DOHH2 (cell line): ENCODE measurements around the gene RORB.

Experiments used
- H3F3A ChIP-seq: fragments of 200-600 bp; sonication (generic), shearing (Covaris generic); 2 replicates; pipeline ENCODE4 v1.6.0; 2016; ENCODE audit warnings: antibody characterized with exemption, mild to moderate bottlenecking; ENCODE audit not compliant: control insufficient read depth, insufficient read depth
- H3K27ac ChIP-seq: fragments of 200-600 bp; sonication (generic); 2 replicates; pipeline ENCODE4 v1.5.1; 2014; ENCODE audit warnings: low read depth, mild to moderate bottlenecking, low read length, moderate library complexity
- H3K27me3 ChIP-seq: fragments of 200-600 bp; sonication (generic); 2 replicates; pipeline ENCODE4 v1.6.1; 2014; ENCODE audit warnings: mild to moderate bottlenecking, low read length, mixed read lengths; ENCODE audit not compliant: control insufficient read depth
- H3K36me3 ChIP-seq: fragments of 200-600 bp; sonication (generic); 2 replicates; pipeline ENCODE4 v1.6.1; 2014; ENCODE audit warnings: mild to moderate bottlenecking, low read length, moderate library complexity, mixed read lengths; ENCODE audit not compliant: control insufficient read depth
- H3K4me1 ChIP-seq: fragments of 200-600 bp; sonication (generic); 2 replicates; pipeline ENCODE4 v1.6.1; 2014; ENCODE audit warnings: mild to moderate bottlenecking, low read length, mixed read lengths; ENCODE audit not compliant: control insufficient read depth
- H3K4me2 ChIP-seq: fragments of 200-600 bp; sonication (generic); 2 replicates; pipeline ENCODE4 v1.6.0; 2014; ENCODE audit warnings: mild to moderate bottlenecking, low read length, moderate library complexity
- H3K4me3 ChIP-seq: fragments of 200-600 bp; sonication (generic); 2 replicates; pipeline ENCODE4 v1.5.1; 2014; ENCODE audit warnings: mild to moderate bottlenecking, low read length, mixed read lengths
- H3K79me2 ChIP-seq: fragments of 200-600 bp; sonication (generic); 2 replicates; pipeline ENCODE4 v1.6.1; 2014; ENCODE audit warnings: mild to moderate bottlenecking, low read length, mixed read lengths; ENCODE audit not compliant: control insufficient read depth
- H3K9me2 ChIP-seq: fragments of 200-600 bp; sonication (generic); replicated peaks from 2 replicates; pipeline ENCODE4 v1.6.1; 2014; ENCODE audit warnings: mild to moderate bottlenecking, low read length, mixed read lengths; ENCODE audit not compliant: control insufficient read depth
- H3K9me3 ChIP-seq: fragments of 200-600 bp; sonication (generic); 2 replicates; pipeline ENCODE4 v1.6.1; 2014; ENCODE audit warnings: antibody characterized with exemption, low read length, mixed read lengths; ENCODE audit not compliant: control insufficient read depth, insufficient read depth
- H4K20me1 ChIP-seq: fragments of 200-600 bp; sonication (generic); 2 replicates; pipeline ENCODE4 v1.6.0; 2014; ENCODE audit warnings: low read depth, mild to moderate bottlenecking, antibody characterized with exemption, low read length, moderate library complexity; ENCODE audit not compliant: control insufficient read depth, insufficient read depth
- EZH2phosphoT487 ChIP-seq: fragments of 200-600 bp; sonication (generic); IDR thresholded peaks from 2 replicates; pipeline ENCODE4 v1.6.1; 2017; ENCODE audit warnings: borderline replicate concordance, mild to moderate bottlenecking, antibody characterized with exemption, low read length, moderate library complexity, mixed read lengths
- TF ChIP-seq, protein P1 (sequence below): fragments of 200-600 bp; sonication (generic); IDR thresholded peaks from one replicate; pipeline ENCODE4 v1.5.1; 2014; ENCODE audit warnings: antibody characterized with exemption, mild to moderate bottlenecking, low read depth, low read length; ENCODE audit not compliant: poor library complexity, severe bottlenecking

Gene RORB

GRCh38 chr9:74735761-74736160 is 238.6 kb downstream of the RORB start:
- Histone ChIP-seq H3F3A (no peaks in the 10 kb centered on the region), H3K4me1 (no peaks in the 10 kb centered on the region), H3K9me3 (no peaks in the 10 kb centered on the region), H4K20me1 (no peaks in the 10 kb centered on the region), H3K79me2 (no peaks in the 10 kb centered on the region), H3K27me3 (0 out of 2 replicates have a peak, but pooled peaks cover 2% of the 10 kb centered on the region), H3K4me3 (no peak overlapping the region), H3K36me3 (no peaks in the 10 kb centered on the region), H3K27ac (no peak overlapping the region), H3K4me2 (no peak overlapping the region), H3K9me2 (no peaks in the 10 kb centered on the region)
- no peak for TF ChIP-seq EZH2phosphoT487
- TF ChIP-seq, protein P1, sequence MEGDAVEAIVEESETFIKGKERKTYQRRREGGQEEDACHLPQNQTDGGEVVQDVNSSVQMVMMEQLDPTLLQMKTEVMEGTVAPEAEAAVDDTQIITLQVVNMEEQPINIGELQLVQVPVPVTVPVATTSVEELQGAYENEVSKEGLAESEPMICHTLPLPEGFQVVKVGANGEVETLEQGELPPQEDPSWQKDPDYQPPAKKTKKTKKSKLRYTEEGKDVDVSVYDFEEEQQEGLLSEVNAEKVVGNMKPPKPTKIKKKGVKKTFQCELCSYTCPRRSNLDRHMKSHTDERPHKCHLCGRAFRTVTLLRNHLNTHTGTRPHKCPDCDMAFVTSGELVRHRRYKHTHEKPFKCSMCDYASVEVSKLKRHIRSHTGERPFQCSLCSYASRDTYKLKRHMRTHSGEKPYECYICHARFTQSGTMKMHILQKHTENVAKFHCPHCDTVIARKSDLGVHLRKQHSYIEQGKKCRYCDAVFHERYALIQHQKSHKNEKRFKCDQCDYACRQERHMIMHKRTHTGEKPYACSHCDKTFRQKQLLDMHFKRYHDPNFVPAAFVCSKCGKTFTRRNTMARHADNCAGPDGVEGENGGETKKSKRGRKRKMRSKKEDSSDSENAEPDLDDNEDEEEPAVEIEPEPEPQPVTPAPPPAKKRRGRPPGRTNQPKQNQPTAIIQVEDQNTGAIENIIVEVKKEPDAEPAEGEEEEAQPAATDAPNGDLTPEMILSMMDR = no peak

DNA sequence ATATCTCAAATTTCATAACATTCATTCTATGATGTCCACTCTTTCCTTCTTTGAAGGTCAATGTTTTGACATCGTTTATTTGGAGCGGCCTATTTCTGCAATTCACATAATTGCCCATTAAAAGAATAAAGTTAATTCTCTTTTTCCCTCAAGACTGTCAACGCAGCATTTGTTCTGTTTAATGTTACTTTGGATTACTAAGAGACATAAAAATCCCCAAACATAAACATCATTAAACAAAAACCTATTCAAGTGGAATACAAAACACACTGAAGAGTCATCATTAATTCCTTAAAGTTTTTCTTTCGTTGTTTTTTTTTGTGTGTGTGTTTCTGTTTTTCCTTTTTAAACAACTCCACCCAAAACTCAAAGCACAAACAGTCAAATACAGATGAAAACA is 239.5 kb downstream of the RORB start:
- TF ChIP-seq EZH2phosphoT487 = no peak
- TF ChIP-seq, protein P1 = no peak
- H3K4me2 ChIP-seq = no peak overlapping the region

DNA sequence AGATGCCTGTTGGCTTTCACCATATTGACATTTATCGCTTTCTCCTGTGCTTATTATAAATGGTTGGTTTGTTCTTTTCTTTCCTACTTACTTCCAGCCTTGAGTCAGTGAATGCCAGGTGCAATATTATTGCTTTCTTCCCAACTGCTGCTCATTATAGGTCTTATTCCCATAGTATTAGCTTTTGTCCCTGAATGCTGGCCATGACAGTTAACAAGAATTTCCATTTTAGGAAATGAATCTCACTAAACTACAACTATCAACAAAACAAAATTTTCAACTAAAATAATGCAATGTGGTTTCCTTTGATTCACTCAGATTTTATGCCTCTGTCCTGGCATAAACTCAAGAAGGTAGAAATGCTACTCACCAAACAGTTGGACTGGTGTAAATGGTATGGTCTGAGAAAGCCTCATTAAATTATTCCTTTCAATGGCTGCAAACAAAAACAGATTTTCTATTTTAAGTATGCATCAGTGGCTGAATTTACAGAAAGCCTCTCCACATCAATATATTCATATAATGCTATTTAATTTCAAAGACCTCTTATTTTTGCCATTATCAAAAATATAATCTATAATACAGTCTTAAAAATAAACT is 245.2 kb downstream of the RORB start:
- H3K27me3 ChIP-seq = peaks cover 6% of the 10 kb centered on the region; the same call in 1 of the 2 replicates
- no peaks in the 10 kb centered on the region for H3K9me2 ChIP-seq
- no peaks in the 10 kb centered on the region for H3K4me1 ChIP-seq
- H3K4me3 ChIP-seq = no peak overlapping the region
- H3K27ac ChIP-seq = no peak overlapping the region
- TF ChIP-seq, protein P1 = no peak
- TF ChIP-seq EZH2phosphoT487 = no peak
- no peak overlapping the region for H3K4me2 ChIP-seq
- H3K36me3 ChIP-seq = no peaks in the 10 kb centered on the region
- no peaks in the 10 kb centered on the region for H3K9me3 ChIP-seq
- H3K79me2 ChIP-seq = no peaks in the 10 kb centered on the region
- H4K20me1 ChIP-seq = no peaks in the 10 kb centered on the region
- H3F3A ChIP-seq = no peaks in the 10 kb centered on the region

More for the DNA sequence above, 239.5 kb downstream of the RORB start:
- no peaks in the 10 kb centered on the region for H3K9me3 ChIP-seq
- H4K20me1 ChIP-seq = no peaks in the 10 kb centered on the region
- no peaks in the 10 kb centered on the region for H3K4me1 ChIP-seq
- H3K27ac ChIP-seq = no peak overlapping the region
- H3K79me2 ChIP-seq = no peaks in the 10 kb centered on the region
- no peaks in the 10 kb centered on the region for H3K36me3 ChIP-seq
- H3K4me3 ChIP-seq = no peak overlapping the region
- H3F3A ChIP-seq = no peaks in the 10 kb centered on the region
- no peaks in the 10 kb centered on the region for H3K9me2 ChIP-seq
- 0 out of 2 replicates have a peak, but pooled peaks cover 2% of the 10 kb centered on the region for H3K27me3 ChIP-seq
